ENCODE data around the gene IL20.

GRCh38 chr1:206875752-206876377 is 10.4 kb downstream of the IL20 start:
- TF ChIP-seq, protein P1, sequence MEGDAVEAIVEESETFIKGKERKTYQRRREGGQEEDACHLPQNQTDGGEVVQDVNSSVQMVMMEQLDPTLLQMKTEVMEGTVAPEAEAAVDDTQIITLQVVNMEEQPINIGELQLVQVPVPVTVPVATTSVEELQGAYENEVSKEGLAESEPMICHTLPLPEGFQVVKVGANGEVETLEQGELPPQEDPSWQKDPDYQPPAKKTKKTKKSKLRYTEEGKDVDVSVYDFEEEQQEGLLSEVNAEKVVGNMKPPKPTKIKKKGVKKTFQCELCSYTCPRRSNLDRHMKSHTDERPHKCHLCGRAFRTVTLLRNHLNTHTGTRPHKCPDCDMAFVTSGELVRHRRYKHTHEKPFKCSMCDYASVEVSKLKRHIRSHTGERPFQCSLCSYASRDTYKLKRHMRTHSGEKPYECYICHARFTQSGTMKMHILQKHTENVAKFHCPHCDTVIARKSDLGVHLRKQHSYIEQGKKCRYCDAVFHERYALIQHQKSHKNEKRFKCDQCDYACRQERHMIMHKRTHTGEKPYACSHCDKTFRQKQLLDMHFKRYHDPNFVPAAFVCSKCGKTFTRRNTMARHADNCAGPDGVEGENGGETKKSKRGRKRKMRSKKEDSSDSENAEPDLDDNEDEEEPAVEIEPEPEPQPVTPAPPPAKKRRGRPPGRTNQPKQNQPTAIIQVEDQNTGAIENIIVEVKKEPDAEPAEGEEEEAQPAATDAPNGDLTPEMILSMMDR (IDR thresholded peaks at IDR 0.05), result no peak
- no peak for TF ChIP-seq POLR2A (IDR thresholded peaks at IDR 0.05)
